Endothelial cell of umbilical vein (primary cell): ENCODE data around the gene PLA2R1.

ENCODE experiments used
- CTCF ChIP-seq, 2 donors: IDR thresholded peaks; 1 replicate in 1 of 2; 2 replicates in 1 of 2; pipeline ENCODE4 v1.5.1; 2011; ENCODE audit warnings: low read length in 2 of 2, mild to moderate bottlenecking in 2 of 2, moderate library complexity in 2 of 2, control low read depth in 1 of 2, inconsistent platforms in 1 of 2, low read depth in 1 of 2; ENCODE audit not compliant: insufficient read depth in 1 of 2; ENCODE audit errors: extremely low read depth in 1 of 2
- EZH2 ChIP-seq: IDR thresholded peaks from 2 replicates; pipeline ENCODE4 v1.6.1; 2012; ENCODE audit warnings: borderline replicate concordance, low read depth, mild to moderate bottlenecking, moderate library complexity, low read length, inconsistent platforms; ENCODE audit not compliant: severe bottlenecking
- JUN ChIP-seq: IDR thresholded peaks from 2 replicates; pipeline ENCODE4 v1.6.1; 2011; ENCODE audit warnings: borderline replicate concordance, low read depth; ENCODE audit not compliant: insufficient read length, insufficient read depth
- POLR2A ChIP-seq: IDR thresholded peaks from 2 replicates; pipeline ENCODE4 v1.6.1; 2012; ENCODE audit warnings: low read depth, mild to moderate bottlenecking, control low read depth, low read length
- POLR2AphosphoS5 ChIP-seq: IDR thresholded peaks from 2 replicates; pipeline ENCODE4 v1.6.1; 2012; ENCODE audit warnings: low read depth, mild to moderate bottlenecking, control low read depth, low read length, moderate library complexity; ENCODE audit not compliant: insufficient read depth

DNA sequence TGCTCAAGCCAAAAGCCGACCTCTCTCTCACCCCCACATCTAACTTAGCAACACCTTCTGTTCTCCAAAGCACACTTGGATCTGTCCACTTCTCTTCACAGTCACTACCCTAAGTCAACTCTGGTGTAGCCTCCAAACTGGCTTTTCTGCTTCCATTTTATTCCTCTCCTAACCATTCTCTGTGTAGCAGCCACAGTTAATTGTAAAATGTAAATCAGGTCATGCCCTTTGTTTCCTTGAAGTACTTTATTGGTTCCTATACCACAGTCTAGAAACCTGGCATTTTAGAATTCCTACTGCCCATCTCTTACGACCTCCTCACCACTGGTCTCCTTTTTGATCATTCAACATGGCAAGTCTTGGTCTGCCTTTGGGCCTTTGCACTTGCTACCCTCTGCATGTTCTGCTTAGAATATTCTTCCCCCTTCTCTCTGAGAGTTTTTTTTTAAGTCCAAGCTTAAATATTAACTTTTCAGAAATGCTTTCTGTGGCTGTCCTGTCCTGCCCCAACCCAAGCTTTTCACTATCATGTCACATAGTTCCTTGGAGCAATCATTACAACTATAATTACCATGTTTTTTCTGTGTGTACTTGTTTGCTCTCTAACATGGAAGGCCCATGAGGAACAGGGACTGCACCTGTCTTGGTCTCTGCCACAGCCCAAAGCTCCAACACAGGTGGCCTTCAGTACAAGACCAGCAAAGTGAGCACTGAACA is 42.9 kb downstream of the PLA2R1 start:
- no peak for TF ChIP-seq EZH2
- no peak for TF ChIP-seq CTCF (IDR thresholded peaks at IDR 0.05; ENCODE audit: extremely low read depth in 1 of 2, insufficient read depth in 1 of 2, low read depth in 1 of 2, low read length in 2 of 2)
- TF ChIP-seq POLR2AphosphoS5: no peak
- TF ChIP-seq JUN: no peak
- TF ChIP-seq POLR2A: no peak
